ENCODE data around the gene DENND4B.

- peak; percentile 67 for TF ChIP-seq REST (IDR thresholded peaks at IDR 0.05)
- peak; percentile 93 for TF ChIP-seq YY1 (IDR thresholded peaks at IDR 0.05)
- TF ChIP-seq, protein P1, sequence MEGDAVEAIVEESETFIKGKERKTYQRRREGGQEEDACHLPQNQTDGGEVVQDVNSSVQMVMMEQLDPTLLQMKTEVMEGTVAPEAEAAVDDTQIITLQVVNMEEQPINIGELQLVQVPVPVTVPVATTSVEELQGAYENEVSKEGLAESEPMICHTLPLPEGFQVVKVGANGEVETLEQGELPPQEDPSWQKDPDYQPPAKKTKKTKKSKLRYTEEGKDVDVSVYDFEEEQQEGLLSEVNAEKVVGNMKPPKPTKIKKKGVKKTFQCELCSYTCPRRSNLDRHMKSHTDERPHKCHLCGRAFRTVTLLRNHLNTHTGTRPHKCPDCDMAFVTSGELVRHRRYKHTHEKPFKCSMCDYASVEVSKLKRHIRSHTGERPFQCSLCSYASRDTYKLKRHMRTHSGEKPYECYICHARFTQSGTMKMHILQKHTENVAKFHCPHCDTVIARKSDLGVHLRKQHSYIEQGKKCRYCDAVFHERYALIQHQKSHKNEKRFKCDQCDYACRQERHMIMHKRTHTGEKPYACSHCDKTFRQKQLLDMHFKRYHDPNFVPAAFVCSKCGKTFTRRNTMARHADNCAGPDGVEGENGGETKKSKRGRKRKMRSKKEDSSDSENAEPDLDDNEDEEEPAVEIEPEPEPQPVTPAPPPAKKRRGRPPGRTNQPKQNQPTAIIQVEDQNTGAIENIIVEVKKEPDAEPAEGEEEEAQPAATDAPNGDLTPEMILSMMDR (IDR thresholded peaks at IDR 0.05; ENCODE audit: low read depth, low read length, missing input control), result no peak
- peak; percentile 79 for TF ChIP-seq NR2F2 (IDR thresholded peaks at IDR 0.05)
- TF ChIP-seq EGR1 (IDR thresholded peaks at IDR 0.05; ENCODE audit: low read depth in 2 of 2), result peak; percentile 88 to 89
- peak; percentile 45 to 50 for TF ChIP-seq RAD21 (IDR thresholded peaks at IDR 0.05)
- peak; percentile 26 to 66 for TF ChIP-seq GABPA (IDR thresholded peaks at IDR 0.05 in 1 of 2, conservative IDR thresholded peaks at IDR 0.05 in 1 of 2)
- TF ChIP-seq TAF1 (conservative IDR thresholded peaks at IDR 0.05), result peak; percentile 70
These were observed 23.3 kb downstream of the DENND4B start, which contains the start of gene GATAD2B for GRCh38 chr1:153922972-153923925.
